Stimulated activated CD4-positive, alpha-beta T cell treated with anti-CD3 and anti-CD28 coated beads, Interleukin-4, amount 100 ng/mL, for 48 hours (primary cell): ENCODE results near the gene CTSE.

ENCODE experiments used
- DNase-seq, 2 donors: peaks; one replicate each; pipeline ENCODE4 v3.0.0-alpha.2; 2020; ENCODE audit warnings: low read depth in 2 of 2

Gene CTSE

GRCh38 chr1:206049919-206050600 lies 26.4 kb upstream of the CTSE start:
- no peak for DNase-seq

DNA sequence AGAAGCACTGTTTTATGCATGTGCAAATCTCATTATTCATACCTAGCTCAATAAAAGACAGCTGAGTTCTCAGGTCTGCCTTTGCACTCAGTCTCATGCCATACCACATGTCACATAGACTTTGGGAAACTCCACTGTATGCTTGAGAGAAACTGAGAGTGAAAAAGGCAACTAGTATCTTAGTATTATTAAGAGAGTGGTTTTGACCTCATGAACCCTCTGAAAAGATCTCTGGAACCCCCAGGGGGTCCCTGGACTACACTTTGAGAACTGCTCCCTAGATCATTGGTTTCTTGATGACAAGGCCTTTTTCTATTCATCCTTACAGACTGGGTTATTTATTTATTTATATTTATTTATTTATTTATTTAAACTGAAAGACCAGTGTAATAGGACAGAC lies 25.6 kb upstream of the CTSE start:
- no peak for DNase-seq

- no peak for DNase-seq
These were observed 24.9 kb upstream of the CTSE start for GRCh38 chr1:206048582-206048981.

- DNase-seq = no peak
These were observed 23.6 kb upstream of the CTSE start for GRCh38 chr1:206047271-206047670.

- DNase-seq = no peak
These were observed 17.9 kb upstream of the CTSE start for GRCh38 chr1:206041640-206042039.

- DNase-seq = no peak
These were observed 16.6 kb upstream of the CTSE start for GRCh38 chr1:206040328-206040727.

DNA sequence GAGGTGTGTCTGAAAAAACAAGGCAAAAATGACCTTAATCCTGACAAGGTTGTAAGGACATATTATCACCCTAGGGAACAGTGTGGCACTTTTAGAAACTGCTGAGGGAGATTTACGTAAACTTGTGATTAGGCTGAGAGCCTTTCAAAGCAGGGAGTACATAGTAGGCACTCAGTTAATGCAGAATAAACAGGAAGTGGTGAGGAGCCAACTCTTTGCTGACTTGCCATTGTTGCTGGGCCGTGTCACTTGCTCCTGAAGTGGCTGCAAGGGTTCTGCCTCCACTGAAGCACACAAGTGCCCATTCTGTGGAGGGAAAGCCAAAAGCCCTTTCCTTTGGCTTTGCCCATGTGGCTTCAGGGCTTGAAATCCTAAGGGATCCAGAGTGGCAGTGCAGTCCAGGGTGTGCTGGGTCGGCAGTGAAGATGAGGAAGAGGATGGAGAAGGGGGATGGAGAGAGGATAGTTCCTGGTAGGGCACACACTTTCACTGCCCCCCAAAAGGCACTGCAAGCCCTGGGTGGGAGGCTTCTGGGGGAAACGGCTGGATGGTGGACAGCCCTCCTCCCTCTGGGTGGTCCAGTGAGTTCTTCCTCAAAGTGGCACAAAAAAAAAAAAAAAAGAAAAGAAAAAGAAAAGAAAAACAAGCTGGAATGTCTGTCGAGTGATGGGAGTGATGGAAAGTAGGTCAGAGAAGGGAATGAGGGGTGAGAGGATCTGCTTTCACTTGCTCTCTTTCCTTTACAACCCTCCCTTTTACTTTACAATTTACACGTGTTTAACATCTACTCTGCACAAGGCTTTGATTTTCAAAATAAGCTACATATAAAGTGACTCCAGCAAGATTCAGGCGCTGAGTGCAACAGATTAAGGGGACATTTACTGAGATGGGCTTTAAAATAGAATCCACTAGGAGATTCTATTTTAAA lies 15.6 kb upstream of the CTSE start:
- no peak for DNase-seq

DNA sequence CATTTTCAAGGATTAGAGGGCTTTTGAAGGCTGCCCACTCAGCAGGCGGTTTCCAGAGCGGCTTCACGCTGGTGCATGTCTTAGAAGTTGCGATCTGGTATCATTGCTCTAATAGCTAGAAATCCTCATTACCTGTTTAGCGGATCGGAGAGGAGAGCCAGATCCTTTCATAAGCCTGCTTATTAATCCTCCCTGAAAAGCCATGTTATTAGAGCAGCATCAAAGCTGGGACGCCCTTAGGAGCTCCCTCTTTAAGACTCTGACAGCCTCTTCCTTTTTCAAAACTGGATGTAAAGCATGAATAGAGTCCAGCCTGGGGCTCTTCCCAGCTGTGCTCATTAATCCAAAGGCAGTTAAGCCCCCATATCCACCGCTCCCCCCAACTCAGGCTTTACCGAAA lies 13.9 kb upstream of the CTSE start:
- no peak for DNase-seq

DNA sequence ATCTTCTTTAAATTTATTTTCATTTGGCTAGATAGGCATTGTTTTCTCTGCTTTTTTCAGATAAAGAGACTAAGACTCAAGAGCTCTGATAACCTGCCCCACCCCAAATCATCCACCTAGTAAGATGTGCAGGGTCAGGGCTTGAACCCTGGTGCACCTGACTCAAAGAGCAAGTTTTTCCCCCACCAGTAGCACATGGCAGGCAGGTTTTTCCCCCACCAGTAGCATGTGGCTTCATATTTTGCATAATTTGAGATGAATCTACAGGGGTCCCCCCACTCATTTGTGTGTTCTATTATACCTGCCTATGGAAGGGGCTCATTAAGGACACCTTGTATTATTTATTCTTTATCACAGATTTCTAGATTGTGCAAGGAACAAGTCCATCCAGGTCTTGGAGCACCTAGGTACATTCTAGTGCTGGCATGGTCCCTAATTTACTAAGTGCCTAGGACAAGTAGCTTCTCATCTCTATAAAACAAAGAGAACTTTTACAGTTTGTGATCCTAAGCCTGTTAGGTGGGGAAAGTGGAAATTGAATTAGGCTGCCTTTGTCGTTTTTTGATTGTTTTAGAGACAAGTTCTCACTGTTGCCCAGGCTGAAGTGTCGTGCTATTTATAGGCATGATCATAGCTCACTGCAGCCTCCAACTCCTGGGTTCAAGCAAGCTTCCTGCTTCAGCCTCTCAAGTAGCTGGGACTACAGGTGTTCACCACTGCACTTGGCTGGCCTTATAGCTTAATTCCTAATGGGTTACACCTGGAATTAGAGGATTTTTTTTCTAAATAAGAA lies 13.2 kb upstream of the CTSE start:
- DNase-seq = no peak

GRCh38 chr1:206035027-206035426 lies 11.3 kb upstream of the CTSE start:
- no peak for DNase-seq

GRCh38 chr1:206032380-206033140 lies 8.9 kb upstream of the CTSE start:
- DNase-seq = no peak

DNA sequence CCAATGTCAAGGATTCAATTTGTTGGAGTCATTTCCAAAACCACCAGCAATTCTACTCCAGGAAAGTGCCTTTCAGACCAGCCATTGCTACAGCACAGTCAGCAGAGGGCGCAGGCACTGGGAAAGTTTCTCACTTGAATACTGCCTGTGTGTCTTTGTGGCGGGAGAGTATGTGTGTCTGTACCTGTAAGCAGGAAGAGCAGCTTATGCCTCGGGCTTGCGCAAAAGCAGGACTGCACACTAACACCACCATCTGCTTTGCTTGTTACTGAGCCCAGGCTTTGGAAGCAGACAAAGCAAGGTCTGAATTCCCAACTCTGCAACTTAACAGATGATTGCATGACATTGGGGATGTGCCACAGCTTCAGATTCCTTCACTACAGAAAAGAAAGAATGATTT lies 7.0 kb upstream of the CTSE start:
- DNase-seq = peak; percentile 51 to 58

GRCh38 chr1:206030191-206030590 lies 6.5 kb upstream of the CTSE start:
- DNase-seq = no peak

DNA sequence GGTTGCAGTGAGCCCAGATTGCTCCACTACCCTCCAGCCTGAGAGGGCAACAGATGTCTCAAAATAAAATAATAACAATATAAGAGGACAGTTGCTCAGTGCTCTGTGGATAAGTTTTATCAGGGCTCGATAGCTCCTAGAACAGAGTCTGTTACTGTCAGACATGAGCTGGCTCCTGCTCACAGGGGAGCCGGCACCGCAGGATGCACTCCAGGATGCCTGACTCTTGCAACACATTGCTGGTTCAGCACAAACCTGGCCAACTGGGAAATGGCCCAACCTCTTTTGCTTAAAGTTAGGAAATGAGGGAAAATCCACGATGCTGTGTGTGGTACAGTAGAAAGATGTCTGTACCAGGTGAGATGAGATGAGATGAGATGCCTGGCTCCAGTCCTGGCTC lies 5.8 kb upstream of the CTSE start:
- DNase-seq = no peak

DNA sequence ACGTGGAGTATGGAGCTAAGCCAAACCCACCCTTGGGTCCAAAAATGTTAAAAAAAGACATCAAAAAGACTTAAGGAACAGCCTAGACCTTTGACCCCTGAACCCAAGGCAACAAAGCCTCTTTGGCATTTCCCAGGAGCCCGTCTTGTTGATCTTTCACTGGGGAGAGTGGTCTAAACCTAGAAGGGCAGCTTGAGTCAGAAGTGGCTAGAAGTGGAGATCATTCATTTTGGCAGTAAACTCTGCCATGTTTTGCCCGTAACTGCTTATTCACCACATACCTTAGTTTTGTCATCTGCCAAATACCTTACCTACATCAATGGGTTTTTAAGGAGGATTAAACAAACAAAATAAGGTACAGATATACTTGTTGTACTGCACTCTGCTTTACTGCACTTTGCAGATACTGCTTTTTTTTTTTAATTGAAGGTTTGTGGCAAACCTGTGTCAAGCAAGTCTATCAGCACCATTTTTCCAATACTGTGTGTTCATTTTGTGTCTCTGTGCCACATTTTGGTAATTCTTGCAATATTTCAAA lies 1.7 kb upstream of the CTSE start:
- DNase-seq = no peak

GRCh38 chr1:206022766-206023165 lies 929 bp downstream of the CTSE start:
- no peak for DNase-seq

DNA sequence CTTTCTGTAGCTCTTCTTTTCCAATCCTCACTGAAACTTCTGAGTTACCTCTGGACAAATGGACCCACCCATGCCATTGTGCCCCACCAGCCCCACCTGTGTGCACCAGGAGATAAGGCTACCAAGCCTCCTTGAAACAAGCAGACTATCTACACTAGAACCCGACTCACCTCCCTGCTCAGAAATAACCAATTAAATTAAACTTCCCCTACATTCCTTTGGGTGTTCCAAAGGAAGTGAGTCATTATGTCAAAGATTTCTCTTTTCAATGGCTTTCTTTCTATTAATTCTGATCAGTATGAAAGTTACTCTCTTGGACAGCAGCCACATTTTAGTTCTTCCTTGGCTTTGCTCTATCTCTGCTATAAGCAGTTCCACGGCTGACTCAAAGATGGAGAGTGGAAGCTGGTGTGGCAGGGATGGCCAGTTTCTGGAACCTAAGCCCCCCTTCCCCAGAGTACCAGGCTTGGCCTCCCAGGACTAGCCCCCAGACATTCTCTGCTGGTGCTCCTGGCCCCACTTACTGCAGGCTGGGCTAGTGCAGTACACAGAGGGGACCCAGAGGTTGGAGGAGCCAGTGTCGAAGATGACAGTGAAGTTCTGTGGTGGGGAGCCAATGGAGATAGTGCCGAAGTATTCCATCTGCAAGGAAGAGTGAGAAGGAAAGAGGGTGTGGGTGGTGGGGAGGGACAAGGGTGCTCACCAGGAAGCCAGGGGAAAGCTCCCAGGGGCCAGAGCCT lies 1.9 kb downstream of the CTSE start:
- no peak for DNase-seq

DNA sequence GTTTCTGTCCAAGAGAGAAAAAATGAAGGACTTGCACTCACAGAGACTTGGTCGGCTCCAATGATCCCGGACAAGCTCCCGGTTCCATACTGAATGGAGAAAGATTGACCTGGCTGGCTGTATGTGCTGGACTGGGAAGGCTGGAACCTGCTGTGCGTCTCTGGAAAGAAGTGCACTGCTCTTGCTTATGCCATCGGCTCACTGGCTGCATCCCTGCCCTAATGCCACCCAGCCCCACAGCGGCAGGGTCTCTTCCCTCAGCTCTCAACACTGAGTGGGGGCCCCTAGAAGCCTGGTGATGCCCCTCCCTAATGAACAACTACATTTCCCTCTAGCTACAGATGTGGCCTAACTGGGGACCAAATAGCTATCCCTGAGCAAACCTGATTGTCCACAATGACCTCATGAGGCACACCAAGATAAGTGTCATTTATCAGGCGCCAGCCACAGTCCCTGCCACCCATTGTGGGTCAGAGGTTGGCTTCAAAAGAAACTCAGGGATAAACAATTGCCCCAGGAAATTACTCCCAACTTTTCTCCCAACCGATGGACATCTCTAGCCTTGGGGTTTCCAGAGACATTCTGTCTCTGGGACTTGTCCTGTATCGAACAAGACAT lies 2.6 kb downstream of the CTSE start:
- DNase-seq = no peak

DNA sequence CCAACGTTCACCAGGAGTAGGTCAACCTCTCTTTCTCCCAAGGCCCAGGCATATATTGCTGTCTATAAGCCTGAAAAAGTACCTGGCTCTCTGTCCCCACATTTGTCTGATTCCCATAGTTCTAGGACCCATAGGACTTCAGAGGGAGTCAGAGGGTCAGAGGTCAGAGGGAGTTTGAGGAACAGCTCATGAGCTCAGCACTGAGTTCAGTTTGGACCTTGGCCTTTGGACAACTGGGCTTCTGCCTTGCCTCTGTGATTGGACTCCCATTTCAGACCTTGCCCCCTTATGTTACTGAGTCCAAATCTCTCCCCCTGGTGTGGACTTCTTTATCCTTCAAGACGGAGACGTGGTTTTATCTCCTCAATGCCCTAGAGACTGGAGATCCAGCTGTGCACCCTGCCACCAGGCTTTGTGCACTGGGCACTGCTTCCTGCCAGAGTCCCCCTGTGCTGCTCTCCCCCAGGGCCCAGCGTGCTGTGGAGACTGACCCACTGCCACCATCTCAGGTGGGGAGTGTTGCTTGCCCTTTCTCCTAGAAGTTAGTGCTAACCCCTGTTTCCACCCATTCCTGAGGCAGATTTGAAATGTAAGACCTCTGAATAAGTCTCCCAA lies 3.2 kb downstream of the CTSE start:
- no peak for DNase-seq

- DNase-seq = no peak
These were observed 8.6 kb downstream of the CTSE start for GRCh38 chr1:206015071-206015470.
